ENCODE data around the gene DDX24.

The DDX24 gene

DNA sequence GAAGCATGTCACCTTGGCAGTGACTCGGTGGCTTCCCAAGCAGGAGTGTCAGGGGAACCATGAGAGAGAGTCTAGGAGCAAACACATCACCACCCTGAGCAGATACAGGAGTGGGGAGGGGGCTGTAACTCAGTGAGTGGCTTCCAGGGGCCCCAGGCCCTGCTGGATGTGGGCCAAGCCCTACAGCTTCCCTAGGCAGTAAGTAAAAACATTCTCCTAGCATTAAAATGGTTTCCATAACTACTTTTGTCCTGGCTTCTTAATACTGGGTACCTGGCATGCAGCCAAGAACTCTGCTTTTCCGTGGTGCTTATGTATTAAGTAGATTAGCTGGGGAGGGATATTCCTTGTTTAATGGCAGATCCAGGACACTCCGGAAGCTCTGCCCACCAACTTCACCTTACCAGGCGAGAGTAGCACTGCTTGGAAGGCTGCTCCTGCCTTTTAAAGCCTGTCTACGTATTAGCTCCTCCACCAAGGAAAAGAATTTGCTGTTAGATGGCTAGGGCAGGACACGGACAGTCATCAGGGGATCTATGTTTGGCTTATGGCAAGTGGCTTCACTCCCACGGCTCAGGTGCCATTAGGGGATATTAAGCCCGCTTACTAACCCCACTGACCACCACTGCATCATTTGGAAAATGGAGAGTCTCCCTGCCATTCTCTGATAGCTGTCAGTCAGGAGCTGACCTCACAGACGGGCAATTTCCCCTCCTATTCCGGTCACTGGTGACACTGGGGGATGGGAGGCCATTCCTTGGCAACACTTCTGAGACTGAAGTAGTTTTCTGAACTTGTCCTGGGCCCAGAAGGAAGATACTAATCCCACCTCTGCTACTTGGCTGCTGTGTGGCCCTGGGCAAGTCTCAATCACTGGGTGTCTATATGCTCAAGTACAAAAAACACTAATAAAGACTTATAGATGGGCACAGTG lies 32.0 kb downstream of the DDX24 start:
- no peak for DNase-seq (ENCODE audit: low read depth)

DNA sequence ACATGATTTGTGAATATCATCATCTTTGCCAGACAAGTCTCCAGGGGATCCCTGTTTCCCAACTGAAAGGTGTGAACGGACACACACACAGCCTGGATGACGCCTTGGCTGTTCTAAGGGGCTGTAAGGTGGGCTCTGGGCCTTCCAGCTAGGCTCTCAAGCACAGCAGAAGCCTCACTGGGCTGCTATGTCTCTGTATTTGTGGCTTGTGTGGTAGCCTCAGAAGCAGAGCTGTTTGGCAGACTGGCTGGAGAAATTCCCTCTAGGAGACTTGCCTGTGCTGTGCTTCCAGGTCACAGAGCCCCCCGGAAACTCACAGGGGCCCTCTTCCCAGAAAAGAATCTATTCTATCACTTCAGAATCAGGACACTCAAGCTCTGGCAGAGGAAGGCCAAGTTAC lies 33.4 kb downstream of the DDX24 start:
- DNase-seq (ENCODE audit: low read depth), result no peak

DNA sequence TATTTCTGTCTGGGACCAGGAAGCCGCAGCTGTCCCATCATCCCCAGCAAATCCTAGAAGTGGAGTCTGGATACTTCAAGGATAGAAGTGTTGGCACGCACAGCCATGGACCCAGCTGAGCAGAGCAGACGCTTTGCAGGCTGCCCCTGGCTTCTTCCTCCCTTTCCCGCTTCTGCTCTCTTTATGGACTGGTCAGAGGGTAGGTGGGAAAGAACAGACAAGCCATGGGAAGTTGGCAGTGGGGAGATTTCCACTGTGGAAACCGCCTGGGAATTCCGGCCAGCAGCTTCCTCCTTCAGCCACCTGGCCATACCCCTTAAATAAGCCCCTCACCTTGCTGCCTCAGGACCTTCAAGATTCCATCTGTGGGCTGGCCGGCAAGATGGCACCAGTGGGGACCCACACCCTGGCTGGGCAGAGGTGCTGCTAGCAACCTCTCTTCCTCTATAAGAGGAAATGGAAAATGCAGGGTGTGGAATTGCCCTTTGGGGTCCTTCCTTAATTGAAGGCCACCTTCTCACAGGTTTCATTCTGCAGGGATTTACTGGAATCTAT lies 34.2 kb downstream of the DDX24 start:
- no peak for DNase-seq (ENCODE audit: low read depth)

GRCh38 chr14:94045563-94046345 lies 35.2 kb downstream of the DDX24 start:
- no peak for DNase-seq (ENCODE audit: low read depth)

- no peak for DNase-seq (ENCODE audit: low read depth)
These were observed 35.9 kb downstream of the DDX24 start for GRCh38 chr14:94045101-94045500.

- DNase-seq (ENCODE audit: low read depth), result no peak
These were observed 36.4 kb downstream of the DDX24 start for GRCh38 chr14:94044476-94045091.

DNA sequence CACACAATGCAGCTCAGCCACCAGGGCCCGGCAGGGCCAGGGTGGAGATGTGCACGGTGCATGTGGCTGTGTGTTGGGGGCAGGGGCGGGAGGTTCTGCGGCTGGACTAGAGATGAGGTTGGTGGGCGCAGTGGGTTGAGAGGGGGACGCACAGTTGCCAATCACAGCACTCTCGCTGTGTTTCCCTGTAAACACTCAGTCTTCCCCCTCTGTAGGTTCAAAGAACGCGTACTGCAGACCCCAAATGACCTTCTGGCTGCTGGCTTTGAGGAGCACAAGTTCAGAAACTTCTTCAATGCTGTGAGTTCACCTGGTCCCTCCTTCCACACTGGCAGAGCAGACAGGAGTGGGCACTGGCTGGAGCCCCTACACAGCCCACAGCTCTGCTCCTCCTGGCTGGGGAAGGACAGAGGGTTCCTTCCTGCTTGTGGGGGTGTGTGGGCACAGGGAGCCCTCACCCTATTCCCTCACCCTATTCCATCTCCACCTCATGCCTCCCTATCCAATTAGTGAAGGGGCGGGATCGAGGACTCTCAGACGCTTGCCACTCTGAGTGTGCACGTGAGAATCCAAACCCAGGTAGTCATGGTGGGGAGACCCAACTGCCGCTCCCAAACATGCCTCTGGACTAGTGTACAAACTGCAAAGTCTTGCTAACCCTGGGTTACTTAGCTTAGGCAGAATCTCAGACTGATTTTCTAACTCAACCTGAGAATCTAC lies 37.1 kb downstream of the DDX24 start:
- DNase-seq (ENCODE audit: low read depth), result no peak

- DNase-seq (ENCODE audit: low read depth), result no peak
These were observed 37.8 kb downstream of the DDX24 start for GRCh38 chr14:94043111-94043755.

- no peak for DNase-seq (ENCODE audit: low read depth)
These were observed 38.4 kb downstream of the DDX24 start for GRCh38 chr14:94042433-94043091.

GRCh38 chr14:94041551-94042346 lies 39.3 kb downstream of the DDX24 start:
- peak; percentile 59 for DNase-seq (ENCODE audit: low read depth)

DNA sequence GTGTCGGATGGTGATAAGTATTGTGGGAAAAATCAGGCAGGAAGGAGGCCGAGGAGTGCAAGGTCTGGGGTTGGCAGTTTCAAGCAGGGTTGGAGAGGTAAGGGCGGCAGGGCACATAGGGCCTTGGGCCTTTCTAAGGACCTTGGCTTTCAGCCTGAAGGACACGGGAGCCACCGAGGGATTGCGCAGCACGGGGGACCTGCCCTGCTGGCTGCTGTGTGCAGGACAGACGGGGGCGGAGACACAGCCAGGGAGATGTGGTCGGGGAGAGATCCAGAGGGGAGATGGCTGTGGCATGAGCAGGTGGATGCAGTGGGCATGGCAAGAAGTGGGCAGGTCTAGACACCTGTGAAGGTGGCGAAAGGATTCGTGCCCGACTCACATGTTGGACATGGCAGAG lies 40.2 kb downstream of the DDX24 start:
- no peak for DNase-seq (ENCODE audit: low read depth)

- no peak for DNase-seq (ENCODE audit: low read depth)
These were observed 40.8 kb downstream of the DDX24 start for GRCh38 chr14:94040247-94040646.

GRCh38 chr14:94038921-94039629 lies 41.9 kb downstream of the DDX24 start:
- no peak for DNase-seq (ENCODE audit: low read depth)

DNA sequence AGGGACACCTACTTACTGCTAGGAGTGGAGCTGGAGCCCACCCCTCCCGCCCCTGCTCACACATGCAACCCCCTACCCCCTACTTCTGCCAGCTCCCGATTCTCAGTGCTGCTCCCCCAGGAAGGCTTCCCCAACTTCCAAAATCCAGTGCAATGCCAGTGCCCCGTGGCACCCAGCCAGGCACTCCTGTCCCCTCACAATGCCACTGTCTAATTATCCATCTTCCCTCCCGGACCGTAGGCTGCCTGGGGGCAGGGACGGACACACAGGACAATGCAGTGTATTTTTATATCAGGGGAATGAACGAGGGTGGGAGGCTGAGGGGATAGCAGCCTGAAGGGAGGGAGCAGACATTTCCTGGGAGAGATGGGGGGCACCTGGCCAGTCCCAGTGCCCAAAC lies 42.5 kb downstream of the DDX24 start:
- no peak for DNase-seq (ENCODE audit: low read depth)

- DNase-seq (ENCODE audit: low read depth), result no peak
These were observed 43.0 kb downstream of the DDX24 start for GRCh38 chr14:94037954-94038353.

DNA sequence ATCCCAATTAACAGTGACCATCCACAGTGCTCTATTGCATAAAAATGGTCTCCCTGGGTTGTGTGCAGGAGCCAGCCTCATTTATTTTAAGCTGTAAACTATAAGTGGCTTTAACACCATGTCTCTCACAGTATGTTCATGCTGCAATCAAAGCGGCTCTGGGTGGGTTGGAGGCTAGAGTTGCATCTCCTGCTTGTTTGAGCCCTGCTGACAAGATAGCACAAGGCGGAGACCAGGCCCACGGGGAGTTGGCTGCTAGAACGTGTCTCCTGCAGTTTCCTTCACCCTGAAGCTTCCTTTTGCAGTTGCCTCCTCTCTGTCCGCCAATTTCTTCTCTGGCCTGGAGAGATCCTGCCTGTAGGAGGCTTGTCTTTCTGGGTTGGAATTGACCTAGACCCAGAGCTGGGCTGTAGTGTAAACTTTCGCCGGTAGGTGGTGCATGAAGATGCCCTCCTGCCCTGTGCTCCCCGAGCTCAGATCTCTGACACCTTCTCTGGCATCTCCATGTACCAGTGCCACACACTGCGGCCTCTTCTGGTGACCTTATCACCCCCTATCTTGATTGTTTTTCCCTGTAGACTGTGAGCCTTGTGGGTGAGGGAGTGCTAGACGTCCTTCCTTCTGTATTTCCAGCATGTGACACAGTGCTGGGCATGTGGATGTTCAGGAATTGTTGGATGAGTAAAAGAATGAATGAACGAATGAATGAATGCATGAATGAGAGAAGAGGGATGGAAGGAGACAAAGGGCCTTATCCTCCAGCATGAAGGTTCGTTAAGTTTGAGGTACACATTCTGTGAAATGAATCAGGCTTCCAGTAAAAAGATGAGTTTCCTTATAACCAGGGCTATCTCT lies 44.5 kb downstream of the DDX24 start:
- peak; percentile 38 for DNase-seq (ENCODE audit: low read depth)

DNA sequence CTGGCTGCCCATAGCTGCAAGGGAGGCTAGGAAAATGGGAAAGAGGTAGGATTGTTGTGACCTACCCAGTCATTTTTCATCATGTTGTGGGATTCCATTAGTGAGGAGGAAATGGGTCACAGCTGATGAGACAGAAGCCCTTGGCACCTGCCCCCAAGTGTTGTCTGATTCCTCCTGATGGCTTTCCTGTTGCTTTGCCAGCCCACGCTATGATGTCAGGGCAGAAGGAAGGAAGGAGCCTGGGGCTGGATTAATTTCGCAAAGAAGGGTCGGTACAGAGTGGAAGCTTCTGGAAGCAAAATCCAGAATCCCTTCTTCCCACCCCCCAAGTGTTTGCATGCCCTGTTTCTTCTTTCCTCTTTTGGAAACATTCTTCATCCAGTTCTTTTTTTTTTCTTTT lies 46.1 kb downstream of the DDX24 start:
- DNase-seq (ENCODE audit: low read depth), result no peak

DNA sequence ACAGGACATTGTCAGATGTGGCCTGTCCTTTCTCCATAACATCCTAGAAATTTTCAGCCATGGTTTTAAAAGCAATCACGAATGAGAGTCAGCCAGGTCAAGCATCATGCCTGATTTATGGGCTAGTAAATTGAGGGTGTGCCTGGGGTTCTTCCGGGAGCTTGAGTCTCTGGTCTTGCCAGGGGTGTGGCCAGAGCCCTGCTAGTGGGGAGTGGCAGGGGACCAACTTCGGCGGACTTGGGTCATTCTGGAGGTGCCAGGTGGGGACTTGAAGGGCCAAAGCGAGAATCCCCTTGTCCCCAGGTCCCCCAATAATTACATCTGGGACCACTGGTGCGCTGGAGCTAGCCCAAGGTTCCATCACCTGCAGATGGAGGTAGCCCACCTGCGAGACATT lies 49.1 kb downstream of the DDX24 start:
- DNase-seq (ENCODE audit: low read depth), result no peak

Data from fibroblast of the conjunctiva (primary cell).